NT2/D1 (cell line): ENCODE data around the gene CHRNB2.

Experiments used
- SUZ12 ChIP-seq: IDR thresholded peaks from 2 replicates; pipeline ENCODE4 v1.6.1; 2011; ENCODE audit not compliant: insufficient read length, insufficient read depth; ENCODE audit errors: extremely low read depth
- YY1 ChIP-seq: IDR thresholded peaks from 2 replicates; pipeline ENCODE4 v1.6.1; 2011; ENCODE audit not compliant: insufficient read length, insufficient read depth
- ZNF274 ChIP-seq: IDR thresholded peaks from 2 replicates; pipeline ENCODE4 v1.6.1; 2011; ENCODE audit warnings: mild to moderate bottlenecking, low read depth, low read length

GRCh38 chr1:154575147-154575927 lies 7.8 kb downstream of the CHRNB2 start:
- TF ChIP-seq ZNF274 (no peak), YY1 (no peak), SUZ12 (no peak)
